Measurements from ENCODE around the gene AGAP1. TPM values are rescaled to one million over a fixed set of nuclear protein-coding genes. Genes with fewer than 3 reads are reported as not detected.
"Not testable (repeated sequence)": the region's sequence is repeated elsewhere in the genome, so short reads cannot be mapped to it uniquely, and the experiment has no call there.

Gene AGAP1
- polyA plus RNA-seq, 3 donors from 2014 or later: 0.18 to 2.3 (median 0.21) TPM

DNA sequence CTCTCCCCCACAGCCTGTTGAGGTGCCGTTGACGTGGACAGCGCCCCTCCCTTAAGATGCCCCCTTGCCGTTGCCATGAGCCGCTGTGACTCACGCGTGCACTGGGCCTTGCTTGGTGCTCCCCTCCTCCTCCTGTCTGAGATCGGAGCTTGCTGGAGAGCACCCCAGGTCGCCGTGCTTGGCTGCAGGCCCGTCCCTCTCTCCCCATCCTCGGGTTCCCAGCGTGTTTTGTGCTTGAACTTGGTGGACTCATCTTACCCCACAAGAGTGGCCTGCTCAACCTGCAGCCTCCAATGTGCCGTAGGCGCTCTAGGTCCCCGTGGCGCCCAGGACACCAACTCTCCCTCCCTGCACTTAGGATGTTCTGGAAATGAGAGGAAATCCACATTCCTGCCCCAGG is 634.5 kb downstream of the AGAP1 start:
- Mint-ChIP-seq H3K36me3 (peaks cover 0 to 21% (median 9%) of the 10 kb centered on the region in 3 donors), H3K4me3 (no peak overlapping the region), H3K4me1 (no peaks in the 10 kb centered on the region), H3K27me3 (ENCODE audit: low read depth in 3 of 3) (peaks cover 0 to 2% (median 0%) of the 10 kb centered on the region in 3 donors), H3K9me3 (no peaks in the 10 kb centered on the region), H3K27ac (no peak overlapping the region)
- no peak for DNase-seq

GRCh38 chr2:236129935-236130334 is 636.1 kb downstream of the AGAP1 start:
- peaks cover 0 to 11% (median 9%) of the 10 kb centered on the region in 3 donors for H3K36me3 Mint-ChIP-seq
- H3K27me3 Mint-ChIP-seq (ENCODE audit: low read depth in 3 of 3): peaks cover 0 to 3% (median 2%) of the 10 kb centered on the region in 3 donors

DNA sequence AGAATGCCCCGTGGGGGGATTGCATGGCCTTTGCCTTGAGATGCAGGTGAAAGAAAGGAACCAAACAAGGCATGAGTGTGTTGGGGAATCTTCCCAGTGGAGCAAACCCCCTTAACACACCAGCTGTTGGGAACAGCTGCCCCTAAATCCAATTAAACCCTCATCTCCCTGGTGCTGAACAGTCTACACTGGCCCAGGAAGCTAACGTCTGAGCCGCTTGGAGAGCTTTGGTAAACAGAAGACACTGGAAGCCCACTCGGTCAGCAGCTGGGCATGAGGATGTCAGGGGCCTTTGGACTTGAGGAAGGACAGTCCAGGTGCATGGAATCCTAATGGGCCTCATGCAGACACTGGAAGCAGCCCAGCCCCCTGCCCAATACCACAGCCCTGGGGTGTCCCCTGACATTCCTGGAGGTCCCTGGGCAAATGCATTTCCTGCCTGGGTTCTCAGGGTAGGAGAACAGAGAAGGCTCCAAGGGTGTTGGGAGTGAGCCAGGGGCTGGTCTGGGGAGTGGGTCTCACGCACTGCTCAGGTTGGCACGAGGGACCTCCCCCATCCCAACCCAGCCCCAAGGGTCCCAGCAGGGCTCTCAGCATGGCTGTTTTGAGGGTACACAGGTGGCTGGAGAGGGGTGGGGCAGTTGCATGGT is 636.6 kb downstream of the AGAP1 start:
- H3K27me3 Mint-ChIP-seq (ENCODE audit: low read depth in 3 of 3): peaks cover 0 to 3% (median 2%) of the 10 kb centered on the region in 3 donors
- no peak overlapping the region for H3K4me3 Mint-ChIP-seq
- H3K4me1 Mint-ChIP-seq: no peaks in the 10 kb centered on the region

More at GRCh38 chr2:236129935-236130334, 636.1 kb downstream of the AGAP1 start:
- DNase-seq: no peak
- Mint-ChIP-seq H3K4me3 (no peak overlapping the region), H3K27ac (no peak overlapping the region), H3K4me1 (no peaks in the 10 kb centered on the region), H3K9me3 (no peaks in the 10 kb centered on the region)

DNA sequence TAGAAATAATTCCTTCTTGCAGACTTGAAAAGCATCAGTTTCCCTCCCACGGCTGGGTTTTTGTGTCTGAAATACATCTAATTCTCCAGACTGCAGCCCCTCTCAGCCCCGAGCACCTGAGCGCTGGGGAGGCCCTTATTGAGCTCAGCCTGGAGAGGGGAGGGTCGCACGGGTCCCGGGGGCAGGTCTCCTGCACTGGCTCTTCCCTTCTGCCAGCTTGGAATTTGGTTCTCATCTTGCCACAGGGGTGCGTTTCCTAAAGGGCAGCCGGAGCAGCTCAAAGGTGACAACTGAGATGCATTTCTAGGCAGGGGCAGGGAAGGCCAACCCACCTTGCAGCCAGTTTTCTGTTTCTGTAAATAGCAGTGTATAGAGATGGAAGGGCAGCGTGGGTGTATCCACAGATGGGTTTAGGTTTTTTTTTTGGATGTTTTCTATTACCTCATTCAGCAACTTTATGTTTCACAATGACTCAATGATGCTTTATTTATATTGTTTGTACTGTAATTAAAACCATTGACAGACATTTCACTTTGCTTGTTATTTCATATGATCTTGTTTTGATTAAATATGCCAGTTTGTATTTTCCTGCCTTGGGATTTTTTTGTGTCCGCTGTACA is 637.3 kb downstream of the AGAP1 start:
- Mint-ChIP-seq H3K4me1 (no peaks in the 10 kb centered on the region), H3K36me3 (peaks cover 0 to 3% (median 3%) of the 10 kb centered on the region in 3 donors), H3K4me3 (no peak overlapping the region), H3K27ac (no peak overlapping the region), H3K9me3 (no peaks in the 10 kb centered on the region), H3K27me3 (ENCODE audit: low read depth in 3 of 3) (peaks cover 0 to 4% (median 2%) of the 10 kb centered on the region in 3 donors)
- no peak for DNase-seq

More for the DNA sequence above, 636.6 kb downstream of the AGAP1 start:
- Mint-ChIP-seq H3K27ac (no peak overlapping the region), H3K9me3 (no peaks in the 10 kb centered on the region), H3K36me3 (peaks cover 0 to 6% (median 5%) of the 10 kb centered on the region in 3 donors)
- DNase-seq: no peak

DNA sequence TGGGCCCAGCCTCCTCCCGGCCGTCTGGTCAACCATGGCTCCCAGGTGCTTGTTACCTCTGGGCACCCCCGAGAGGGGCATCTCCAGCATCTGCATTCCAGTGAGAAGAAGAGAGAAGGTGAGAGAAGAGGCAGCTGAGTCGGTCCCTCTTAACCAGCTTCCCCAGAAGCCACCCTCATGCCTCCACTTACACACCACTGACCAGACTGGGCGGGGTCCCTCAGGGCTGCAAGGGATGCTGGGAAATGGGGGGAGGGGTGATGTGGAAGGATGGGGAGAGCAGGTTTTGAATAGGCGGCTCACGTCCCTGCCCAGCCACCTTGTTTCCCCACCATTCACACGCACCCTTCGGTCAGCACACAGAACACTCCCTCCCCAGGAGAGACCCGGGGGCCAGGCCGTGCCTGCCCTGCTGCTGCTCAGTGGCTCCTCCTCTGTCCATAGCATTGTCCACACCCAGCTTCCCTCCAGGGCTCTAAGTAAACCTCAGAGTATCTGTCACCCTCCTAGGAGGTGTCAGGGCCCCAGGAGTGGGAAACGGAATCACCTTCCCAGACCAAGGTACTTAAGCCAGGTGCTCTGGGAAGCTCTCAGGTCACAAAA is 639.7 kb downstream of the AGAP1 start:
- H3K27me3 Mint-ChIP-seq (ENCODE audit: low read depth in 3 of 3): peaks cover 0 to 4% (median 2%) of the 10 kb centered on the region in 3 donors
- H3K27ac Mint-ChIP-seq: no peak overlapping the region
- H3K4me3 Mint-ChIP-seq: no peak overlapping the region
- peaks cover 0 to 3% (median 3%) of the 10 kb centered on the region in 3 donors for H3K36me3 Mint-ChIP-seq
- DNase-seq: no peak
- H3K4me1 Mint-ChIP-seq: no peaks in the 10 kb centered on the region
- H3K9me3 Mint-ChIP-seq: no peaks in the 10 kb centered on the region

GRCh38 chr2:236136538-236136937 is 642.7 kb downstream of the AGAP1 start:
- peaks cover 0 to 10% (median 1%) of the 10 kb centered on the region in 3 donors for H3K27me3 Mint-ChIP-seq (ENCODE audit: low read depth in 3 of 3)
- no peak overlapping the region for H3K4me3 Mint-ChIP-seq
- no peaks in the 10 kb centered on the region for H3K9me3 Mint-ChIP-seq
- no peak for DNase-seq
- H3K27ac Mint-ChIP-seq: no peak overlapping the region
- H3K36me3 Mint-ChIP-seq: peaks cover 0 to 3% (median 3%) of the 10 kb centered on the region in 3 donors
- H3K4me1 Mint-ChIP-seq: no peaks in the 10 kb centered on the region

- no peak overlapping the region for H3K27ac Mint-ChIP-seq
- H3K4me3 Mint-ChIP-seq: no peak overlapping the region
- H3K9me3 Mint-ChIP-seq: no peaks in the 10 kb centered on the region
- no peak for DNase-seq
- H3K36me3 Mint-ChIP-seq: peaks cover 0 to 3% (median 3%) of the 10 kb centered on the region in 3 donors
- no peaks in the 10 kb centered on the region for H3K4me1 Mint-ChIP-seq
- peaks cover 0 to 10% (median 1%) of the 10 kb centered on the region in 3 donors for H3K27me3 Mint-ChIP-seq (ENCODE audit: low read depth in 3 of 3)
Measured at GRCh38 chr2:236137066-236137465, 643.2 kb downstream of the AGAP1 start.

GRCh38 chr2:236141616-236142015 is 647.8 kb downstream of the AGAP1 start:
- not testable (repeated sequence) for DNase-seq, H3K27ac Mint-ChIP-seq, H3K36me3 Mint-ChIP-seq, H3K4me3 Mint-ChIP-seq, H3K4me1 Mint-ChIP-seq, H3K9me3 Mint-ChIP-seq
- H3K27me3 Mint-ChIP-seq (ENCODE audit: low read depth in 3 of 3): peaks cover 5 to 16% (median 6%) of the 10 kb centered on the region in 3 donors

GRCh38 chr2:236143811-236144210 is 650.0 kb downstream of the AGAP1 start:
- Mint-ChIP-seq H3K4me1 (no peaks in the 10 kb centered on the region), H3K4me3 (no peak overlapping the region), H3K27ac (no peak overlapping the region), H3K9me3 (no peaks in the 10 kb centered on the region), H3K27me3 (ENCODE audit: low read depth in 3 of 3) (peaks cover 5 to 16% (median 6%) of the 10 kb centered on the region in 3 donors), H3K36me3 (no peaks in the 10 kb centered on the region)
- DNase-seq: no peak

- Mint-ChIP-seq H3K4me3 (no peak overlapping the region), H3K9me3 (peaks cover 0 to 4% (median 0%) of the 10 kb centered on the region in 6 donors), H3K4me1 (no peaks in the 10 kb centered on the region), H3K36me3 (no peaks in the 10 kb centered on the region), H3K27ac (no peak overlapping the region), H3K27me3 (ENCODE audit: low read depth in 3 of 3) (peaks cover 5 to 13% (median 12%) of the 10 kb centered on the region in 3 donors)
- DNase-seq: no peak
Measured at GRCh38 chr2:236146436-236146835, 652.6 kb downstream of the AGAP1 start.

- Mint-ChIP-seq H3K36me3 (peaks cover 0 to 8% (median 0%) of the 10 kb centered on the region in 3 donors), H3K4me1 (peaks cover 0 to 1% of the 10 kb centered on the region in 2 donors), H3K4me3 (no peak overlapping the region), H3K27ac (no peak overlapping the region), H3K9me3 (peaks cover 3 to 20% (median 7%) of the 10 kb centered on the region in 6 donors), H3K27me3 (ENCODE audit: low read depth in 3 of 3) (peaks cover 10 to 27% (median 15%) of the 10 kb centered on the region in 3 donors)
- no peak for DNase-seq
Measured at GRCh38 chr2:236155406-236155805, 661.6 kb downstream of the AGAP1 start.

DNA sequence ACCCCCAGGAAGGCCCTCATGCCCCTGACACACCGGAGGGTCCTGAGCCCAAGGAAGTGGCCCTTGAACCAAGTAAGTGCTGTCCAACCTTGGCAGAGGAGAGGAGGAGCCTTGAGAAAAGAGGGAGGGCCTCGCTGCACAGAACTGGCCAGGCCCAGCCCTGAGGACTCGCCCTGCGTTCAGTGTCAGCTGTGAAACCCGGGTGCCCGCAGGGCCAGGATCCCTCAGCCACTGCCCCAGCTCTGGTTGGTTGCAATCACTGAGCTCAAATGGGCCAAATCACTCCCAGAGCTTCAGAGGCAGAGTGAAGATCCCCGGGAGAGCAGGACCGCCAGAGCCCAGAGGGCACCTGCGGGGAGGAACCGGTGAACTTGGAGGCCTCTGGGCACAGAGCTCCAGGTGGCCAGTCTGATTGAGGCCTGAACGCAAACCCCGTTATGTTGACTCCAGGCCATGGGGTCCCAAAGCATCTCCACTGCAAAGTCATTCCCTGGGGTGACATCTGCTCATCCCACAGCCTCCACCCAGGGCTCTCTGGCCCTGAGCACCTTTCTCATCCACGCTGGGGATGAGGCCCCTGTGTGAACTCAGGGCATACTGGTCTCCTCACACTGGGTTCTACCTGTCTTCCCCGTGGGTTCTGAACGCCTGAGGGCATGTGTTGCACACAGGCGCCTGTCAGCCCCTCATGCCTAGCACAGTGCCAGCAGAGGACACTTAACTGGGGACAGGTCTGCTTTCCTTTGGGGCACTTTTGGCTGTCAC is 662.4 kb downstream of the AGAP1 start:
- Mint-ChIP-seq H3K36me3 (peaks cover 0 to 8% (median 0%) of the 10 kb centered on the region in 3 donors), H3K27ac (no peak overlapping the region), H3K4me3 (no peak overlapping the region), H3K4me1 (peaks cover 0 to 1% of the 10 kb centered on the region in 2 donors), H3K27me3 (ENCODE audit: low read depth in 3 of 3) (peaks cover 5 to 30% (median 15%) of the 10 kb centered on the region in 3 donors), H3K9me3 (peaks cover 3 to 16% (median 7%) of the 10 kb centered on the region in 6 donors)
- no peak for DNase-seq

- no peak overlapping the region for H3K4me3 Mint-ChIP-seq
- no peak for DNase-seq
- no peak overlapping the region for H3K27ac Mint-ChIP-seq
- H3K36me3 Mint-ChIP-seq: peaks cover 0 to 8% (median 0%) of the 10 kb centered on the region in 3 donors
- H3K9me3 Mint-ChIP-seq: peaks cover 3 to 16% (median 7%) of the 10 kb centered on the region in 6 donors
- H3K27me3 Mint-ChIP-seq (ENCODE audit: low read depth in 3 of 3): peaks cover 9 to 34% (median 15%) of the 10 kb centered on the region in 3 donors
- peaks cover 0 to 1% of the 10 kb centered on the region in 2 donors for H3K4me1 Mint-ChIP-seq
Measured at GRCh38 chr2:236156860-236157194, 663.0 kb downstream of the AGAP1 start.

Measured in immature natural killer cell (primary cell).